HL-60 (cell line): ENCODE data around the gene STRA6.

Experiments used
- DNase-seq, 2 experiments: peaks; one replicate each; pipeline ENCODE4 v3.0.0-alpha.2; 2010 to 2020; ENCODE audit warnings: low read depth in 1 of 2, low spot score in 1 of 2
- H3K27ac ChIP-seq: fragments of 250-450 bp; sonication (Bioruptor Pico); replicated peaks from 2 replicates; pipeline ENCODE4 v1.5.1; 2020; ENCODE audit warnings: mild to moderate bottlenecking, moderate library complexity
- H3K27me3 ChIP-seq: fragments of 250-450 bp; sonication (Bioruptor Pico); 2 replicates; pipeline ENCODE4 v1.5.1; 2021; ENCODE audit warnings: mild to moderate bottlenecking, moderate library complexity; ENCODE audit not compliant: insufficient read depth, poor library complexity, severe bottlenecking
- H3K4me3 ChIP-seq: replicated peaks from 2 replicates; pipeline ENCODE4 v1.5.1; 2011; ENCODE audit warnings: mild to moderate bottlenecking, control low read depth, low read length; ENCODE audit not compliant: insufficient read depth
- CTCF ChIP-seq: IDR thresholded peaks from one replicate; pipeline ENCODE4 v1.5.1; 2011; ENCODE audit warnings: low read length, control low read depth, inconsistent platforms; ENCODE audit not compliant: insufficient read depth
- GABPA ChIP-seq: IDR thresholded peaks from 2 replicates; pipeline ENCODE4 v1.6.1; 2012; ENCODE audit warnings: low read depth
- POLR2AphosphoS5 ChIP-seq: IDR thresholded peaks from 2 replicates; pipeline ENCODE4 v1.6.1; 2012; ENCODE audit warnings: low read depth
- REST ChIP-seq: IDR thresholded peaks from 2 replicates; pipeline ENCODE4 v1.6.1; 2012; ENCODE audit warnings: low read depth; ENCODE audit not compliant: insufficient replicate concordance
- SPI1 ChIP-seq: IDR thresholded peaks from 2 replicates; pipeline ENCODE4 v1.6.1; 2012; ENCODE audit warnings: low read depth, mild to moderate bottlenecking, borderline replicate concordance

The STRA6 gene

GRCh38 chr15:74200412-74200815 is 2.2 kb downstream of the STRA6 start:
- DNase-seq = peak in 1 of 2 experiments; percentile 15
- Histone ChIP-seq H3K4me3 (no peak overlapping the region), H3K27ac (no peak overlapping the region), H3K27me3 (no peaks in the 10 kb centered on the region)
- TF ChIP-seq REST = no peak
- TF ChIP-seq GABPA = no peak

- H3K4me3 ChIP-seq = no peak overlapping the region
Observed at GRCh38 chr15:74199297-74199652, 3.3 kb downstream of the STRA6 start.

GRCh38 chr15:74197176-74197965 is 5.2 kb downstream of the STRA6 start:
- TF ChIP-seq REST (no peak), POLR2AphosphoS5 (no peak), SPI1 (no peak), GABPA (no peak), CTCF (no peak)
- H3K4me3 ChIP-seq = no peak overlapping the region
- H3K27me3 ChIP-seq = peaks cover 3% of the 10 kb centered on the region
- H3K27ac ChIP-seq = no peak overlapping the region
- DNase-seq = no peak

More at GRCh38 chr15:74199297-74199652, 3.3 kb downstream of the STRA6 start:
- no peak for DNase-seq
- Histone ChIP-seq H3K27me3 (no peaks in the 10 kb centered on the region), H3K27ac (no peak overlapping the region)
- TF ChIP-seq CTCF (no peak), REST (no peak), POLR2AphosphoS5 (no peak), SPI1 (no peak), GABPA (no peak)
